MM.1S (cell line): ENCODE results near the gene LRRC39.

Source experiments
- CTCF ChIP-seq: fragments of 300-600 bp; sonication (generic); IDR thresholded peaks from 2 replicates; pipeline ENCODE4 v1.5.1; 2016; ENCODE audit warnings: antibody characterized with exemption, low read length, mixed read lengths
- EZH2 ChIP-seq: fragments of 300-600 bp; sonication (generic); optimal IDR thresholded peaks from 2 replicates; pipeline ENCODE3; 2017; ENCODE audit warnings: low read depth, mild to moderate bottlenecking, antibody characterized with exemption, low read length, mixed read lengths

GRCh38 chr1:100219883-100220282 is 41.8 kb upstream of the LRRC39 start:
- TF ChIP-seq CTCF, result no peak
- TF ChIP-seq EZH2, result no peak
